Hepatocyte (in vitro differentiated cells): ENCODE measurements around the gene PLA2G4F.

Source experiments
- EZH2 ChIP-seq: fragments of 200-600 bp; sonication (generic); IDR thresholded peaks from 2 replicates; pipeline ENCODE4 v1.6.1; 2016; ENCODE audit warnings: antibody characterized with exemption, mild to moderate bottlenecking, borderline replicate concordance
- EZH2phosphoT487 ChIP-seq: fragments of 200-600 bp; sonication (generic); IDR thresholded peaks from one replicate; pipeline ENCODE4 v1.6.1; 2018; ENCODE audit warnings: antibody characterized with exemption, mild to moderate bottlenecking, low read depth, moderate library complexity; ENCODE audit not compliant: unreplicated experiment, severe bottlenecking
- TF ChIP-seq, protein P1 (sequence below): fragments of 200-600 bp; sonication (generic); IDR thresholded peaks from 2 replicates; pipeline ENCODE4 v1.5.1; 2016; ENCODE audit warnings: antibody characterized with exemption, mild to moderate bottlenecking; ENCODE audit not compliant: poor library complexity

DNA sequence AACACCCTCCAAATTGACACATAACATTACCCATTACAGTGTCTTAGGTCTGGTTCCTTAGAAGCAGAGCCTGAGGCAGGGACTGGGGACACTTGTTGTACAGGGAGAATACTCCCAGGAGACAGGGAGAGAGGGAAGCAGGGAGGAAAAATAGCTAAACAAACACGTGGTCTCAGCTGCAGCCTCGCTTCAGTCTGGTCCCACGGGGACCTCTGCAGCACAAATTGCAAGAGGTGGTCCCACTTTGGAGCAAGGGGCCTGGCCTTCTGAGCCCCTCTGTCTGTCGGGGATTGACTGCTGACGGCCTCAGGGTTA is 37.0 kb downstream of the PLA2G4F start:
- TF ChIP-seq EZH2phosphoT487 (no peak), EZH2 (no peak)
- TF ChIP-seq, protein P1, sequence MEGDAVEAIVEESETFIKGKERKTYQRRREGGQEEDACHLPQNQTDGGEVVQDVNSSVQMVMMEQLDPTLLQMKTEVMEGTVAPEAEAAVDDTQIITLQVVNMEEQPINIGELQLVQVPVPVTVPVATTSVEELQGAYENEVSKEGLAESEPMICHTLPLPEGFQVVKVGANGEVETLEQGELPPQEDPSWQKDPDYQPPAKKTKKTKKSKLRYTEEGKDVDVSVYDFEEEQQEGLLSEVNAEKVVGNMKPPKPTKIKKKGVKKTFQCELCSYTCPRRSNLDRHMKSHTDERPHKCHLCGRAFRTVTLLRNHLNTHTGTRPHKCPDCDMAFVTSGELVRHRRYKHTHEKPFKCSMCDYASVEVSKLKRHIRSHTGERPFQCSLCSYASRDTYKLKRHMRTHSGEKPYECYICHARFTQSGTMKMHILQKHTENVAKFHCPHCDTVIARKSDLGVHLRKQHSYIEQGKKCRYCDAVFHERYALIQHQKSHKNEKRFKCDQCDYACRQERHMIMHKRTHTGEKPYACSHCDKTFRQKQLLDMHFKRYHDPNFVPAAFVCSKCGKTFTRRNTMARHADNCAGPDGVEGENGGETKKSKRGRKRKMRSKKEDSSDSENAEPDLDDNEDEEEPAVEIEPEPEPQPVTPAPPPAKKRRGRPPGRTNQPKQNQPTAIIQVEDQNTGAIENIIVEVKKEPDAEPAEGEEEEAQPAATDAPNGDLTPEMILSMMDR = no peak
